ENCODE measurements around the gene WWOX.
A peak's percentile ranks its signal among the peaks of the same experiment; 100 is the strongest.

The WWOX gene

DNA sequence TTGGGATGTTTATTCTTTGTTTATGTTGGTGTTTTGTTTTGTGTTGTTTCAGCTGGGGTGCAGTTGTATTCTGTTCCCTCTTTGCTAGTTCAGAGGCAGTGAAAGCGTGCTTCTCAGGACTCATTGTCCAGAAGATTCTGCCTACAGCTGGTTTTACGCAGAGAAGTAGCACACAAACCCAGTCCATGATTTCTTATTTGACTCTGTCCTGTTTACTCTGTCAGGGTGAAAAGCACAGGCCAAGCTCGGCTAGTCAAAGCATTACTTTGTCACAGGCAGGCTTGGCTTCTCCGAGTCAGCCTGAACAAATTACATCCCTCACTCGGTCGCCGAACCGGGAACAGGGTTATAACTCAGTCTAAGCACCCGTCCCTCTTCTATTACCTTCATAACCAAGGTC is 1066.1 kb downstream of the WWOX start:
- no peak for TF ChIP-seq SNAI2 (CRISPR knock-in tag; IDR thresholded peaks at IDR 0.05)
- TF ChIP-seq ISL1 (CRISPR knock-in tag; IDR thresholded peaks at IDR 0.05), result no peak
- TF ChIP-seq ZFP3 (CRISPR knock-in tag; IDR thresholded peaks at IDR 0.05), result no peak
- no peak for TF ChIP-seq PPARA (CRISPR knock-in tag; IDR thresholded peaks at IDR 0.05; ENCODE audit: borderline replicate concordance)
- TF ChIP-seq CSDC2 (CRISPR knock-in tag; IDR thresholded peaks at IDR 0.05), result no peak
- TF ChIP-seq ZNF565 (CRISPR knock-in tag; conservative IDR thresholded peaks at IDR 0.05; ENCODE audit: low read depth), result no peak
- TF ChIP-seq ARNTL (CRISPR knock-in tag; IDR thresholded peaks at IDR 0.05; ENCODE audit: borderline replicate concordance, low read depth), result no peak
- no peak for TF ChIP-seq RARB (CRISPR knock-in tag; IDR thresholded peaks at IDR 0.05)
- no peak for TF ChIP-seq ZFP30 (CRISPR knock-in tag; IDR thresholded peaks at IDR 0.05)
- TF ChIP-seq TCF4 (CRISPR knock-in tag; IDR thresholded peaks at IDR 0.05; ENCODE audit: borderline replicate concordance), result no peak
- no peak for ATAC-seq

DNA sequence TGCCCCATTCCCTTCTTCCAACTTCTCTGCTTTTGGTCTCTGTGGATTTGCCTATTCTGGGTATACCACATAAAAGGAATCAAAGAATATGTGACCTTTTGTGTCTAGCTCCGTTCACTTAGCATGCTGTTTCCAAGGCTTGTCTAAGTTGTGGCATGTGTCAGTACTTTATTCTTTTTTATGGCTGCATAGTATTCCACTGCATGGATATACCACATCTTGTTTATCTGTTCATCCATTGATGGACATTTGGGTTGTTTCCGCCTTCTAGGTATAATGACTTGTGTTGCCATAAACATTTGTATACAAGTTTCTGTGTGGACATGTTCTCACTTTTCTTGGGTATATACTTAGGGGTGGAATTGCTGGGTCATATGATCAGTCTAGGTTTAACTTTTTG is 1068.4 kb downstream of the WWOX start:
- ATAC-seq, result no peak
- TF ChIP-seq ISL1 (CRISPR knock-in tag; IDR thresholded peaks at IDR 0.05) (no peak), ZNF8 (CRISPR knock-in tag; IDR thresholded peaks at IDR 0.05) (peak; percentile 95)

DNA sequence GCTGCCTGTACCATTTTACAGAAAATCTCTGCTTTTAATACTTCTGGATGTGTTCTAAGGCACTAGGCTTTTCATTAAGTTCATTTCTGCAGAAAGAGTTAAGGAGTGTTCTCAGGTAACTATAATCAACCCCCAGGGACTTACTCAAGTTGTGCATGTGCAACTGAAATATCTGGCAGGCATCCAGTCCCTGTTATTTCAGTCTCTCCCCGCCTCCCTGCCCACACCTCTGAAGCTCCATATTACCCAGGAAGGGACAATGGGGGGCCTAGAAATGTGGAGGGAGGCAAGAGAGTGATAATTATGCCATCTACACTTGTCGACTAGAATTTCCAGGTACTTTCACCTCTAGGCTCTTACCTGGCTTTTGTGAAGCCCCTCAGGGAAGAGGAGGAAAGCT is 1068.9 kb downstream of the WWOX start:
- TF ChIP-seq ZNF8 (CRISPR knock-in tag; IDR thresholded peaks at IDR 0.05), result no peak
- TF ChIP-seq, protein P1, sequence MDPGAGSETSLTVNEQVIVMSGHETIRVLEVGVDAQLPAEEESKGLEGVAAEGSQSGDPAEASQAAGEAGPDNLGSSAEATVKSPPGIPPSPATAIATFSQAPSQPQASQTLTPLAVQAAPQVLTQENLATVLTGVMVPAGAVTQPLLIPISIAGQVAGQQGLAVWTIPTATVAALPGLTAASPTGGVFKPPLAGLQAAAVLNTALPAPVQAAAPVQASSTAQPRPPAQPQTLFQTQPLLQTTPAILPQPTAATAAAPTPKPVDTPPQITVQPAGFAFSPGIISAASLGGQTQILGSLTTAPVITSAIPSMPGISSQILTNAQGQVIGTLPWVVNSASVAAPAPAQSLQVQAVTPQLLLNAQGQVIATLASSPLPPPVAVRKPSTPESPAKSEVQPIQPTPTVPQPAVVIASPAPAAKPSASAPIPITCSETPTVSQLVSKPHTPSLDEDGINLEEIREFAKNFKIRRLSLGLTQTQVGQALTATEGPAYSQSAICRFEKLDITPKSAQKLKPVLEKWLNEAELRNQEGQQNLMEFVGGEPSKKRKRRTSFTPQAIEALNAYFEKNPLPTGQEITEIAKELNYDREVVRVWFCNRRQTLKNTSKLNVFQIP (CRISPR knock-in tag; IDR thresholded peaks at IDR 0.05; ENCODE audit: borderline replicate concordance, low read depth), result no peak
- TF ChIP-seq, protein P2, sequence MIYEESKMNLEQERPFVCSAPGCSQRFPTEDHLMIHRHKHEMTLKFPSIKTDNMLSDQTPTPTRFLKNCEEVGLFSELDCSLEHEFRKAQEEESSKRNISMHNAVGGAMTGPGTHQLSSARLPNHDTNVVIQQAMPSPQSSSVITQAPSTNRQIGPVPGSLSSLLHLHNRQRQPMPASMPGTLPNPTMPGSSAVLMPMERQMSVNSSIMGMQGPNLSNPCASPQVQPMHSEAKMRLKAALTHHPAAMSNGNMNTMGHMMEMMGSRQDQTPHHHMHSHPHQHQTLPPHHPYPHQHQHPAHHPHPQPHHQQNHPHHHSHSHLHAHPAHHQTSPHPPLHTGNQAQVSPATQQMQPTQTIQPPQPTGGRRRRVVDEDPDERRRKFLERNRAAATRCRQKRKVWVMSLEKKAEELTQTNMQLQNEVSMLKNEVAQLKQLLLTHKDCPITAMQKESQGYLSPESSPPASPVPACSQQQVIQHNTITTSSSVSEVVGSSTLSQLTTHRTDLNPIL (CRISPR knock-in tag; IDR thresholded peaks at IDR 0.05; ENCODE audit: low read depth), result no peak
- TF ChIP-seq CSDC2 (CRISPR knock-in tag; IDR thresholded peaks at IDR 0.05), result no peak
- no peak for TF ChIP-seq OSR1 (CRISPR knock-in tag; IDR thresholded peaks at IDR 0.05)
- TF ChIP-seq, protein P3, sequence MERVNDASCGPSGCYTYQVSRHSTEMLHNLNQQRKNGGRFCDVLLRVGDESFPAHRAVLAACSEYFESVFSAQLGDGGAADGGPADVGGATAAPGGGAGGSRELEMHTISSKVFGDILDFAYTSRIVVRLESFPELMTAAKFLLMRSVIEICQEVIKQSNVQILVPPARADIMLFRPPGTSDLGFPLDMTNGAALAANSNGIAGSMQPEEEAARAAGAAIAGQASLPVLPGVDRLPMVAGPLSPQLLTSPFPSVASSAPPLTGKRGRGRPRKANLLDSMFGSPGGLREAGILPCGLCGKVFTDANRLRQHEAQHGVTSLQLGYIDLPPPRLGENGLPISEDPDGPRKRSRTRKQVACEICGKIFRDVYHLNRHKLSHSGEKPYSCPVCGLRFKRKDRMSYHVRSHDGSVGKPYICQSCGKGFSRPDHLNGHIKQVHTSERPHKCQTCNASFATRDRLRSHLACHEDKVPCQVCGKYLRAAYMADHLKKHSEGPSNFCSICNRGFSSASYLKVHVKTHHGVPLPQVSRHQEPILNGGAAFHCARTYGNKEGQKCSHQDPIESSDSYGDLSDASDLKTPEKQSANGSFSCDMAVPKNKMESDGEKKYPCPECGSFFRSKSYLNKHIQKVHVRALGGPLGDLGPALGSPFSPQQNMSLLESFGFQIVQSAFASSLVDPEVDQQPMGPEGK (CRISPR knock-in tag; IDR thresholded peaks at IDR 0.05; ENCODE audit: borderline replicate concordance), result no peak
- TF ChIP-seq ZNF565 (CRISPR knock-in tag; conservative IDR thresholded peaks at IDR 0.05; ENCODE audit: low read depth), result no peak
- no peak for TF ChIP-seq ARNTL (CRISPR knock-in tag; IDR thresholded peaks at IDR 0.05; ENCODE audit: borderline replicate concordance, low read depth)
- TF ChIP-seq ZFP30 (CRISPR knock-in tag; IDR thresholded peaks at IDR 0.05), result no peak
- no peak for TF ChIP-seq BACH2 (CRISPR knock-in tag; IDR thresholded peaks at IDR 0.05; ENCODE audit: borderline replicate concordance)
- TF ChIP-seq PPARA (CRISPR knock-in tag; IDR thresholded peaks at IDR 0.05; ENCODE audit: borderline replicate concordance), result no peak
- TF ChIP-seq TCF4 (CRISPR knock-in tag; IDR thresholded peaks at IDR 0.05; ENCODE audit: borderline replicate concordance), result no peak
- no peak for TF ChIP-seq GLIS3 (CRISPR knock-in tag; IDR thresholded peaks at IDR 0.05)
- ATAC-seq, result no peak

DNA sequence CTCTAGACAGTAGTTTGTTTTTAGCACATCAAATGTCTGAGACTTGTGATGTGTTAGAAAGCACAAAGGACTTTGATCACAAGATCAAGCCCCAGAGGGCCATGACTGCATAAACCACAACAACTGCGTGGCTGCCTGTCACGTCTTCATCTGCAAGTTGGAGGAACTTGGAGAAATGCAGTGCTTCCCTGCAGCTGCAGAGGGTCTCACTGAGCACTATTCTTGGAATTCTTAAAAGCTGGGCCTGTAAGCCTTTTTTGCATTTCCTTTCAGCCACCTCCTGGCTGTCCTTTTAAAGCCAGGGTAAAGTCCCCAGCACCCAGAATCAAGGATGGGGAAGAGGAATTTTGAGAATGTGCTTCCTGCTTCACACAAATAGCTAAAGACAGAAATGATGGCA is 1069.8 kb downstream of the WWOX start:
- no peak for ATAC-seq
- TF ChIP-seq, protein P4, sequence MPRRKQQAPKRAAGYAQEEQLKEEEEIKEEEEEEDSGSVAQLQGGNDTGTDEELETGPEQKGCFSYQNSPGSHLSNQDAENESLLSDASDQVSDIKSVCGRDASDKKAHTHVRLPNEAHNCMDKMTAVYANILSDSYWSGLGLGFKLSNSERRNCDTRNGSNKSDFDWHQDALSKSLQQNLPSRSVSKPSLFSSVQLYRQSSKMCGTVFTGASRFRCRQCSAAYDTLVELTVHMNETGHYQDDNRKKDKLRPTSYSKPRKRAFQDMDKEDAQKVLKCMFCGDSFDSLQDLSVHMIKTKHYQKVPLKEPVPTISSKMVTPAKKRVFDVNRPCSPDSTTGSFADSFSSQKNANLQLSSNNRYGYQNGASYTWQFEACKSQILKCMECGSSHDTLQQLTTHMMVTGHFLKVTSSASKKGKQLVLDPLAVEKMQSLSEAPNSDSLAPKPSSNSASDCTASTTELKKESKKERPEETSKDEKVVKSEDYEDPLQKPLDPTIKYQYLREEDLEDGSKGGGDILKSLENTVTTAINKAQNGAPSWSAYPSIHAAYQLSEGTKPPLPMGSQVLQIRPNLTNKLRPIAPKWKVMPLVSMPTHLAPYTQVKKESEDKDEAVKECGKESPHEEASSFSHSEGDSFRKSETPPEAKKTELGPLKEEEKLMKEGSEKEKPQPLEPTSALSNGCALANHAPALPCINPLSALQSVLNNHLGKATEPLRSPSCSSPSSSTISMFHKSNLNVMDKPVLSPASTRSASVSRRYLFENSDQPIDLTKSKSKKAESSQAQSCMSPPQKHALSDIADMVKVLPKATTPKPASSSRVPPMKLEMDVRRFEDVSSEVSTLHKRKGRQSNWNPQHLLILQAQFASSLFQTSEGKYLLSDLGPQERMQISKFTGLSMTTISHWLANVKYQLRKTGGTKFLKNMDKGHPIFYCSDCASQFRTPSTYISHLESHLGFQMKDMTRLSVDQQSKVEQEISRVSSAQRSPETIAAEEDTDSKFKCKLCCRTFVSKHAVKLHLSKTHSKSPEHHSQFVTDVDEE (CRISPR knock-in tag; IDR thresholded peaks at IDR 0.05), result no peak
- no peak for TF ChIP-seq ZC3H10 (CRISPR knock-in tag; IDR thresholded peaks at IDR 0.05)
- no peak for TF ChIP-seq ARNTL (CRISPR knock-in tag; IDR thresholded peaks at IDR 0.05; ENCODE audit: borderline replicate concordance, low read depth)

All from SK-N-SH treated with all-trans-retinoic acid at 6 μM for 48 hours (cell line).